ENCODE data around the gene ACVRL1. TPM values are rescaled to one million over a fixed set of nuclear protein-coding genes. Genes with fewer than 3 reads are reported as not detected.
"Not testable (repeated sequence)": the region's sequence is repeated elsewhere in the genome, so short reads cannot be mapped to it uniquely, and the experiment has no call there.

Gene ACVRL1
- total RNA-seq, 1 experiment from 2014 or later = not detected

DNA sequence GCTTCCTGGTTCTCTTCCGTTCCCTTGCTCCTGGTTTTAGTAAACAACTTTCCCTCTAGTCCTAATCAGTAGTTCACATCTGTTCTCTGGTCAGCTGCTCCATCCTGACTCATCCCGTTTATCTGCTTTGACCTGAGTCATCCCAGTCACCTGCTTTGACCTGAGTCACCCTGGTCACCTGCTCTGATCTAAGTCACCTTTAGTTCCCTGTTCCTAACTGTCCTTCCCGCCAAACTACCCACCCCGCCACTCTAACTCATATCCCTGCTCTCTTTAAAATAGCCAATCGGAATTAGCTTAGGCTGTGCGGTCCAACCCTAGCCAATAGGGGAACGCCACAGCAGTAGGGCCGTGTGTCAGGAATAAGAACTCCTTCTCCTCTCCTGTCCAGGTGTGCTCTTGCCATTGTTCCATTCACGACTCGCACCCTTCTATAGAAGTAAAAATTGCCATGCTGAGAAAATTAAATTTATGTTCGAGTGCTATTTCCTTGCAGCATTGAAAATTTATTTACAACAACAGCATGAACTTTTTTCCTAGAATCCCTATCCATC is 22.6 kb upstream of the ACVRL1 start:
- CTCF ChIA-PET = no interaction called here
- no peaks in the 10 kb centered on the region for H3K36me3 Mint-ChIP-seq (ENCODE audit: insufficient read depth, unreplicated experiment)
- H3K27me3 Mint-ChIP-seq (ENCODE audit: unreplicated experiment) = no peaks in the 10 kb centered on the region
- no peak for DNase-seq
- no peak overlapping the region for H3K27ac Mint-ChIP-seq (ENCODE audit: unreplicated experiment)
- TF ChIP-seq, protein P1, sequence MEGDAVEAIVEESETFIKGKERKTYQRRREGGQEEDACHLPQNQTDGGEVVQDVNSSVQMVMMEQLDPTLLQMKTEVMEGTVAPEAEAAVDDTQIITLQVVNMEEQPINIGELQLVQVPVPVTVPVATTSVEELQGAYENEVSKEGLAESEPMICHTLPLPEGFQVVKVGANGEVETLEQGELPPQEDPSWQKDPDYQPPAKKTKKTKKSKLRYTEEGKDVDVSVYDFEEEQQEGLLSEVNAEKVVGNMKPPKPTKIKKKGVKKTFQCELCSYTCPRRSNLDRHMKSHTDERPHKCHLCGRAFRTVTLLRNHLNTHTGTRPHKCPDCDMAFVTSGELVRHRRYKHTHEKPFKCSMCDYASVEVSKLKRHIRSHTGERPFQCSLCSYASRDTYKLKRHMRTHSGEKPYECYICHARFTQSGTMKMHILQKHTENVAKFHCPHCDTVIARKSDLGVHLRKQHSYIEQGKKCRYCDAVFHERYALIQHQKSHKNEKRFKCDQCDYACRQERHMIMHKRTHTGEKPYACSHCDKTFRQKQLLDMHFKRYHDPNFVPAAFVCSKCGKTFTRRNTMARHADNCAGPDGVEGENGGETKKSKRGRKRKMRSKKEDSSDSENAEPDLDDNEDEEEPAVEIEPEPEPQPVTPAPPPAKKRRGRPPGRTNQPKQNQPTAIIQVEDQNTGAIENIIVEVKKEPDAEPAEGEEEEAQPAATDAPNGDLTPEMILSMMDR (IDR thresholded peaks at IDR 0.05; ENCODE audit: unreplicated experiment) = no peak
- intact Hi-C loops (cut with micrococcal nuclease; ENCODE audit: unreplicated experiment) = no loop called here
- H3K4me1 Mint-ChIP-seq (ENCODE audit: low read depth, unreplicated experiment) = peaks cover 16% of the 10 kb centered on the region
- H3K4me3 Mint-ChIP-seq (ENCODE audit: low read depth, unreplicated experiment) = no peak overlapping the region
- BruUV-seq (replicated peaks) = no TSS peak
- H3K9me3 Mint-ChIP-seq (ENCODE audit: low read depth, unreplicated experiment) = peaks cover 2% of the 10 kb centered on the region

DNA sequence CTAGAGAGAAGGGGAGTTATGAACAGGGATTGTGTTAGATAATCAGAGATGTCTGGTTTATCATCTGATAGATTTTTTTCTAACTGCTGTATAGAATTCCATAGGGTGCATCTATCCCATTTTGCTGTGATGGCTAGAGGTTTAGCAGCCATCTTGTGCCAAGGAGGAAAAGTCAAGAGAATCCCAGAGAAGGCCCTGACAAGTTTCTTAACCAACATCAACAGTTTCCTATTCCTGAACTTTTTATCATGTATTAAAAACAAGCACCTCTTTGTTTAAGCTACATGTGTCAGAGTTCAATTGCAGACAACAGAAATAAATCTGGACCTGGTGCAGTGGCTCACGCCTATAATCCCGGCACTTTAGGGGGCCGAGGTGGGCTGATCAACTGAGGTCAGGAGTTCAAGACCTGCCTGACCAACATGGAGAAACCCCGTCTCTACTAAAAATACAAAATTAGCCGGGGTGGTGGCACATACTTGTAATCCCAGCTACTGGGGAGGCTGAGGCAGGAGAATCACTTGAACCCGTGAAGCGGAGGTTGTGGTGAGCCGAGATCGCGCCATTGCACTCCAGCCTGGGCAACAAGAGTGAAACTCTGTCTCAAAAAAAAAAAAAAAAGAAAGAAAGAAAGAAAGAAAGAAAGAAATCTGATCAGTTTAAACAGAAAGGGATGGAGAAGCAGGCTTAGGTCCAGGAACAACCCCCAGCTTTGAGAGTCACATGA is 21.8 kb upstream of the ACVRL1 start:
- H3K27ac Mint-ChIP-seq (ENCODE audit: unreplicated experiment); H3K36me3 Mint-ChIP-seq (ENCODE audit: insufficient read depth, unreplicated experiment); H3K9me3 Mint-ChIP-seq (ENCODE audit: low read depth, unreplicated experiment); intact Hi-C loops (cut with micrococcal nuclease; ENCODE audit: unreplicated experiment); DNase-seq; BruUV-seq (replicated peaks); H3K27me3 Mint-ChIP-seq (ENCODE audit: unreplicated experiment); H3K4me3 Mint-ChIP-seq (ENCODE audit: low read depth, unreplicated experiment): not testable (repeated sequence)
- peaks cover 16% of the 10 kb centered on the region for H3K4me1 Mint-ChIP-seq (ENCODE audit: low read depth, unreplicated experiment)
- CTCF ChIA-PET = interaction anchor here (0.7 to 1.1 kb wide), 3 partner anchors 10 to 57 kb away, joined by 3 to 4 read pairs (median 3); no protein-coding TSS in a partner anchor

DNA sequence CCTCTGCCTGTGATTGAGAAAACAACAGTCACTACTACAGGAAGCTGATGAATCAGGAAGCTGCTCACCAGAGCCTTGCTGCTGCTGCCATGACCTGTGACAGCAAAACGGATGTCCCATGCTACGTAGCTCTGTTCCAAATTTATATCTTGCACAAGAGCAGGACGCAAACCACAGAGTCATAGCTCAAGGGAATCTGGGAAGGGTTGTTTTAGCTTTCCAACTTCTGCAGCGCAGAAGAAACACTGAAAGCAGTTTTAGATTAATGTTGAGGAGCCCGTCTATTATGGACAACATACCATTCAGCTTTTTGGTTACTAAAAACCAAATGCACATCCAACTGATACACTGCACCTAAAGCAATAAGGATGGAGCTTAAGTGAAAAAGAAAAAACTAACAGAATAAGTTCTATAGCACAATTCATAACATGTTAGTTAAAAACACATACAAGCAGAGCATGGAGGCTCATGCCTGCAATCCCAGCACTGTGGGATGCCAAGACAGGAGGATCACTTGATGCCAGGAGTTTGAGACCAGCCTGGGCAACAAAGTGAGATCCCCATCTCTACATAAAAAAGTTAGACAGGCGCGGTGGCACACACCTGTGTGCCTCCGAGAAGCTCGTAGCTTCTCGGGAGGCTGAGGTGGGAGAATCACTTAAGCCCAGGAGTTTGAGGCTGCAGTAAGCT is 21.1 kb upstream of the ACVRL1 start:
- CTCF ChIA-PET = interaction anchor here (0.7 to 1.1 kb wide), 3 partner anchors 11 to 58 kb away, joined by 3 to 4 read pairs (median 3); no protein-coding TSS in a partner anchor
- peaks cover 2% of the 10 kb centered on the region for H3K9me3 Mint-ChIP-seq (ENCODE audit: low read depth, unreplicated experiment)
- H3K27me3 Mint-ChIP-seq (ENCODE audit: unreplicated experiment) = no peaks in the 10 kb centered on the region
- BruUV-seq (replicated peaks) = no TSS peak
- no peak overlapping the region for H3K4me3 Mint-ChIP-seq (ENCODE audit: low read depth, unreplicated experiment)
- no peak overlapping the region for H3K27ac Mint-ChIP-seq (ENCODE audit: unreplicated experiment)
- peaks cover 16% of the 10 kb centered on the region for H3K4me1 Mint-ChIP-seq (ENCODE audit: low read depth, unreplicated experiment)
- intact Hi-C loops (cut with micrococcal nuclease; ENCODE audit: unreplicated experiment) = no loop called here
- no peak for DNase-seq
- TF ChIP-seq, protein P1 (IDR thresholded peaks at IDR 0.05; ENCODE audit: unreplicated experiment) = no peak
- H3K36me3 Mint-ChIP-seq (ENCODE audit: insufficient read depth, unreplicated experiment) = no peaks in the 10 kb centered on the region

DNA sequence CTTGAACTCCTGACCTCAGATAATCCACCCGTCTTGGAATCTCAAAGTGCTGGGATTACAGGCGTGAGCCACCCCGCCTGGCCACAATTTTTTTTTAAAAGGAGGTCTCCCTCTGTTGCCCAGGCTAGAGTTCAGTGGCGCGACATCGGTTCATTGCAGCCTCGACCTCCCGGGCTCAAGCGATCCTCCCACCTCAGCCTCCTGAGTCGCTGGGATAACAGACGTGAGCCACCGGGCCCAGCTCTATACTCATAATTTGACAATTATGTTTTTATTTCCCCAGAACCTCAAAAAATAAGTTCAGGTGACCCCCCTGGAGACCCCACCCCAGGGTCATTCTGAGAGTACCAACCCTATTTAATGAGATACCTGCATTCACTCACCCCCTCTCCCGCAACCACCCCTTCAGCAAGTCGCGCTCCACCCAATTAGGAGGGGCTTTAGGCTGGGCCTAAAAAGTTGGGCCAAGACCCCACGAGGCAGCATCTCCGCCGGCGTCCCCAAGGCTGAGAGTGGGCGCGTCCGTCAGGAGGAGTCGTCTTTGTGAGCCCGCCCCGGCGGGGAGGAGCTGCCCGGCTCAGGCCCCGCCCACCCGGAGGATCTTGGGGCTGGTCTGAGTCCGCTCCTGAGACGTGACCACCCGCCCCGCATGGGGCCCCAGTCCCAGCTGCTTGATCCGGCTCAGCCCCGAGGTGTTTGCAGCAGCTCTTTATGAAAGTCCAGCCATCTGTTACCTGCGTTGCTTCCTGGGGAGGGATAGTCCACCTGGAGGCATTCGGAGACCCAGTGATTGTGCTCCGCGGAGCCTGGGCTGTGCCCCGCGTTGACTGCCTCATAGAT is 19.6 kb upstream of the ACVRL1 start, which contains the start of gene ANKRD33:
TSS of gene ANKRD33 (plus strand) at position 628 of the 840 bp plus-strand sequence. CDS start at position 712, 84 bp downstream.
- Mint-ChIP-seq H3K4me1 (ENCODE audit: low read depth, unreplicated experiment) (peaks cover 16% of the 10 kb centered on the region), H3K4me3 (ENCODE audit: low read depth, unreplicated experiment) (no peak within 1 kb of the TSS), H3K36me3 (ENCODE audit: insufficient read depth, unreplicated experiment) (no peaks in the 10 kb centered on the region), H3K27me3 (ENCODE audit: unreplicated experiment) (peaks cover 6% of the 10 kb centered on the region), H3K27ac (ENCODE audit: unreplicated experiment) (no peak within 1 kb of the TSS), H3K9me3 (ENCODE audit: low read depth, unreplicated experiment) (peaks cover 2% of the 10 kb centered on the region)
- intact Hi-C loops (cut with micrococcal nuclease; ENCODE audit: unreplicated experiment) = no loop called here
- CTCF ChIA-PET = no interaction called here
- no TSS peak for BruUV-seq (replicated peaks)
- DNase-seq = peak; percentile 37
- TF ChIP-seq, protein P1 (IDR thresholded peaks at IDR 0.05; ENCODE audit: unreplicated experiment) = no peak

Measured in Calu3 (cell line).